ENCODE results near the gene BMP4. TPM values are rescaled to one million over a fixed set of nuclear protein-coding genes. Genes with fewer than 3 reads are reported as not detected.

Gene BMP4
- total RNA-seq, 1 experiment from 2014 or later = 12.2 TPM

GRCh38 chr14:53950031-53950793 is 6.4 kb downstream of the BMP4 start:
- peaks cover 48 to 60% of the 10 kb centered on the region in 2 experiments for H3K4me1 Mint-ChIP-seq
- Histone ChIP-seq H3T11ph (ENCODE audit: low read length) (no peak overlapping the region), H2BK20ac (ENCODE audit: low read depth, low read length, poor library complexity, severe bottlenecking) (no peak overlapping the region), H4K91ac (ENCODE audit: insufficient read length, low read depth, low read length) (no peak overlapping the region), H3K27ac (ENCODE audit: insufficient read length, low read depth, low read length) (no peak overlapping the region), H2BK120ac (ENCODE audit: low read depth, low read length, poor library complexity, severe bottlenecking) (no peak overlapping the region), H3K27me3 (ENCODE audit: insufficient read depth, low read length) (peaks cover 49% of the 10 kb centered on the region; the same call in 1 of the 2 replicates), H3K23me2 (ENCODE audit: insufficient read length, low read depth, low read length, poor library complexity, severe bottlenecking) (peaks cover 47% of the 10 kb centered on the region), H4K5ac (ENCODE audit: insufficient read length, low read depth, low read length) (no peak overlapping the region), H3K9ac (ENCODE audit: extremely low read depth, insufficient read length, low read length) (no peak overlapping the region), H3K14ac (ENCODE audit: insufficient read depth, low read length) (no peak overlapping the region), H3K4ac (ENCODE audit: low read depth, low read length) (no peak overlapping the region), H3K79me1 (ENCODE audit: insufficient read depth, low read depth, low read length, poor library complexity, severe bottlenecking) (no peaks in the 10 kb centered on the region), H2BK5ac (ENCODE audit: insufficient read length, low read length) (no peak overlapping the region), H3K4me1 (ENCODE audit: insufficient read depth, low read length) (peaks cover 10% of the 10 kb centered on the region; the same call in 1 of the 2 replicates), H3K56ac (ENCODE audit: insufficient read length, low read depth, low read length) (no peak overlapping the region), H2AFZ (ENCODE audit: low read length) (no peak overlapping the region), H3K79me2 (ENCODE audit: insufficient read depth, low read length) (no peaks in the 10 kb centered on the region), H3K4me2 (ENCODE audit: insufficient read depth, insufficient read length, low read length) (no peak overlapping the region), H4K8ac (replicated peaks; ENCODE audit: insufficient read length, low read depth, low read length) (no peak overlapping the region), H3K9me3 (ENCODE audit: control insufficient read depth, low read depth, low read length) (no peaks in the 10 kb centered on the region), H2AK5ac (ENCODE audit: insufficient read length, low read length) (no peak overlapping the region), H2BK15ac (ENCODE audit: low read depth, low read length) (no peak overlapping the region), H3K18ac (ENCODE audit: insufficient read length, low read depth, low read length) (no peak overlapping the region), H4K20me1 (ENCODE audit: control insufficient read depth, insufficient read depth, insufficient read length) (no peaks in the 10 kb centered on the region), H3K23ac (ENCODE audit: insufficient read length, low read depth, low read length) (no peak overlapping the region), H2BK12ac (ENCODE audit: insufficient read length, low read depth, low read length) (no peak overlapping the region)
- peaks cover 6 to 35% (median 25%) of the 10 kb centered on the region in 3 experiments; a peak in 5 of 7 replicates for H3K36me3 Mint-ChIP-seq (ENCODE audit: insufficient read depth in 1 of 3, low read depth in 3 of 3)
- no peak for DNase-seq
- H3K4me3 Mint-ChIP-seq = peak overlapping the region in 1 of 2 experiments; percentile 95; a peak in 1 of 5 replicates
- H3K9me3 Mint-ChIP-seq = no peaks in the 10 kb centered on the region; a peak in 1 of 5 replicates
- TF ChIP-seq, protein P1, sequence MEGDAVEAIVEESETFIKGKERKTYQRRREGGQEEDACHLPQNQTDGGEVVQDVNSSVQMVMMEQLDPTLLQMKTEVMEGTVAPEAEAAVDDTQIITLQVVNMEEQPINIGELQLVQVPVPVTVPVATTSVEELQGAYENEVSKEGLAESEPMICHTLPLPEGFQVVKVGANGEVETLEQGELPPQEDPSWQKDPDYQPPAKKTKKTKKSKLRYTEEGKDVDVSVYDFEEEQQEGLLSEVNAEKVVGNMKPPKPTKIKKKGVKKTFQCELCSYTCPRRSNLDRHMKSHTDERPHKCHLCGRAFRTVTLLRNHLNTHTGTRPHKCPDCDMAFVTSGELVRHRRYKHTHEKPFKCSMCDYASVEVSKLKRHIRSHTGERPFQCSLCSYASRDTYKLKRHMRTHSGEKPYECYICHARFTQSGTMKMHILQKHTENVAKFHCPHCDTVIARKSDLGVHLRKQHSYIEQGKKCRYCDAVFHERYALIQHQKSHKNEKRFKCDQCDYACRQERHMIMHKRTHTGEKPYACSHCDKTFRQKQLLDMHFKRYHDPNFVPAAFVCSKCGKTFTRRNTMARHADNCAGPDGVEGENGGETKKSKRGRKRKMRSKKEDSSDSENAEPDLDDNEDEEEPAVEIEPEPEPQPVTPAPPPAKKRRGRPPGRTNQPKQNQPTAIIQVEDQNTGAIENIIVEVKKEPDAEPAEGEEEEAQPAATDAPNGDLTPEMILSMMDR (conservative IDR thresholded peaks at IDR 0.05) = no peak
- H3K27ac Mint-ChIP-seq = no peak overlapping the region
- H3K27me3 Mint-ChIP-seq (ENCODE audit: low read depth) = peaks cover 89% of the 10 kb centered on the region
- no CpG with 5 or more reads among the region's 24 CpGs for WGBS (ENCODE audit: extremely low coverage, insufficient read length, low lambda C conversion rate)

Data from H9 (cell line).